ENCODE measurements around the gene MAST4.

Gene MAST4

GRCh38 chr5:66595756-66596635, at the start of gene MAST4:
Gene MAST4 (plus strand): TSS chr5:66596393. CDS start chr5:66596656, 263 bp downstream.
- DNase-seq = peak; percentile 86

GRCh38 chr5:66546541-66546940, 49.7 kb upstream of the MAST4 start:
- no peak for DNase-seq

DNA sequence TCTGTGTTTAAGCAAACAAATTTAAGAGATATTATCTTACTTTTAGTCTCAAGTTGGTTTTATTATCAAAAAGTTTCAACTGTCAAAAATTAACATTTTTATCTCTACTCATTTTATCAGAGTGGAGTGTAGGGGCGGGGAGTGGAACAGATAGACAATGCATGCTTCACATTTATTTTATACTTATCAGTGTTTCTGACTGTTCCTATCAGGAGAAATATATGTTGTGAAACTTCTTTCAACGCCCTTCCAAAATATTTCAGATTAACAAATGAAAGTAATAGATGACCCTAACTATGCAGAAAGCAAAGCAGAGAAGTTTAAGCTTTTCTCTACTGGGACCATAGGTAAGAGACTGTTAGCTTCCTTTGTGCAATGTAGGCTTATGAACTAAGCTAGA, 44.9 kb upstream of the MAST4 start:
- no peak for DNase-seq

DNA sequence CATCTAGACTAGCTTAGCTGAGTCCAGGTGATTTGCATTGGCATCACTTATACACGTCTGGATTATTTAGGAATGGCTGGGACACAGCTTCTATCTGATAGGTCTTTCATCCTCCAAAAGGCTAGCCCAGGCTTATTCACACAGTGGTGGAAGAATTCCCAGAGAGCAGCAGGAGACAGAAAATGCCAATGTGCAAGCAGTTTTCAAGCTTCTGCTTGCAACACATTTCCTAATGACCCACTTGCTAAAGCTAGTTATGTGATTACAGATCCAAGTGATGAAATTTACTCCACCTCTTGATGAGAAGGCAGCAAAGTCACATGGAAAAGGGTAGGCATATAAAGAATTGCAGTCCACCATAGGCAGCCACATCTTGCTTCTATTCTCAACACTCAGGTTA, 44.2 kb upstream of the MAST4 start:
- no peak for DNase-seq

DNA sequence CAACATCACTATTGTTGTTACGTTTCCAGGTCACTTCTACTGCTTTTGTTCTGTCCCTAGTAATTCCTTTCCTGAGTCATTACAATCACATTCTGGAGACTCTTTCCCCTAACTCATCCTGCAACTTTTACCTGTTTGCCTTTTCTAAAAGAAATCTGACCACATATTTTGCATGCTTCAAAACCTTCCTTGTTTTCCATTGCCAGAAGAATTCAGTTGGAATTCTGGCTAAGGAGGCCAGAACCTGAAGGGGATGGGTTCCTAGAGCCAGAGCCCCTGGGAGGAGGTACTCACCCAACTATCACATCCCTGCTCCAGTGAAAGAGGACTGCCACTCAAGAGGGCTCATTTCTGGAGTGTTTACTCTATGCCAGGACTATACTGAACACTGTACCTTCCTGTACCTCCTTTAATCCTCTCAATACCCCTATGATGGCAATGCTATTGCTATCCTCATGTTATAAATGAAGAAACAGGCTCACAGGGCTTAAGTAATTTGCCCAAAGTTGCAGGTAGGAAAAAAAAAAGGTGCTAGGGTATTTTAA, 42.8 kb upstream of the MAST4 start:
- no peak for DNase-seq

- DNase-seq = no peak
Measured at GRCh38 chr5:66553916-66554575, 42.1 kb upstream of the MAST4 start.

DNA sequence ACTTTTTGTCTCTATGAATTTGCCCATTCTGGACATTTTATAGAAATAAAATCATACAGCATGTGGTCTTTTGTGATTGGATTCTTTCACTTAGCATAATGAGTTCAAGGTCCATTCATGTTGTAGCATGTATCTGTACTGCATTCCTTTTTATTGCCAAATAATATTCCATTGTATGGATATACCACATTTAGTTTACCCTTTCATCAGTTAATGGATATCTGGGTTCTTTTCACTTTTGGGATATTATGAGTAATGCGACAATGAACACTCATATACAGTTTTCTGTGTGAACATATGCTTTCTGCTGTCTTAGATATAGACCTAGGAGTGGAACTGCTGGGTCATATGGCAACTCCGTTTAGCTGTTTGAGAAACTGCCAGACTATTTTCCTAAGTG, 41.3 kb upstream of the MAST4 start:
- DNase-seq = no peak

- DNase-seq = no peak
Measured at GRCh38 chr5:66558560-66558959, 37.6 kb upstream of the MAST4 start.

DNA sequence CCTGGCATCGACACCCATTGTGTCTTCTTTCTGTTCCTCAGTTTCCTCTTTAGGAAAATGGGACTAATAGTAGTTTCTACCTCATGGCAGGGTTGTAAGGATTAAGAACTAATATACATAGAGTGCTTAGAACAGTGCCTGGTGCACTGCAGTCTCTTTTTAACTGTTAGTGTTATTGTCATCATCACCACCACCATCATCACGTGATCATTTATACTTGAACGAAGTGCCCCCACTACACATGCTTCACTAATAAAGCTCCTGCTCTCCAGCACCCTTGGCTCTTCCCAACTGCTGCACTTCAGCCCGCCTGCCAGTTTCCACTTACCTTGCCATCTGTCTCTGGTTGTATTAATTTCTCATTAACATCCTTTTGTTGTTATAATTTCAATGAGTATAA, 35.8 kb upstream of the MAST4 start:
- DNase-seq = no peak

DNA sequence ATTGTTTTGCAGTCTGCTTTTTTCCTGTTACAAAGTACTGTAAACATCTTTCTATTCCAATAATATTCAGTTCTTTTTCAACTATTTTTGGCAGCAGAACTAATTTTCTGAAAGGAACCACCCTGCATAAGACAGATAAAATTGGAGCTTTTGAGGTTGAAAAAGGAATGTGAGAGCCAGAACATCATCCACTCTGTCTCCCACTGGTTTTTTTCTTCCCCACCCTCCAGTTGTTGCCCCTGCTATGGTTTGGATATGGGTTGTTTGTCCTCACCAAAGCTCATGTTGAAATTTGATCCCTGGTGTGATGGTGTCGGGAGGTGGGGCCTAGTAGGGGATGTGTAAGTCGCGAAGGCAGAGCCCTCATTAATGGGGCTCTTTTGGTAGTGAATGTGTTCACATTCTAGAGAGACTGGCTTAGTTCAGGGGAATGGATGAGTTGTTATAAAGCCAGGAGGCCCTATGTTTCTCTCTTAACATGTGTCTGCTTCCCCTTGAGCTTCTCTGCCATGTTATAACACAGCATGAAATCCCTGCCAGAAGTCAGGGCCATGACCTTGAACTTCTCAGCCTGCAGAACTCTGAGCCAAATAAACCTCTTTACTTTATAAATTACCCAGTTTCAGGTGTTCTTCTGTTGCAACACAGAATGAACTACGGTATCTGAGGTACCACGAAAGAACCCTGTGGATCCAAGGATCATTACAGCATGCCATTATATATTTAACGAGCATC, 34.8 kb upstream of the MAST4 start:
- no peak for DNase-seq

GRCh38 chr5:66565878-66566277, 30.3 kb upstream of the MAST4 start:
- DNase-seq = no peak

DNA sequence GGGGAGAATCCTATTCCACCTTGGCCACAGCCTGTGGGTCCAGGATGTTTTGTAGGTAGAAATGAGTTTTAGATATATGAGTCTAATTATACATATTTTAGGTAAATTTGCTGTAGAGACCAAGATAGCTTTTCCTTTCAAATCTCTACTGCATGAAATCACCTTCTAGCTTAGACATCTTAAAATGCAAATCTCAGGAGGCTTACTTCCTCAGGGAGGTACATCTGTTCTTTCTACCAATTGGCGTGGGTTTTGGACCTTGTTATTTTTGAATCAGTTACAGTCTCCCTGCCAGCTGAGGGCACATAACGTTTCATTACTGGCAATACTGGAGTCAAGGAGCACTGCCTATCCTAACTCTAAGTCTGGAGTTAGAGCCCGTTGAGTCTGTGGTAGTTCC, 28.7 kb upstream of the MAST4 start:
- no peak for DNase-seq

- DNase-seq = no peak
Measured at GRCh38 chr5:66570201-66570600, 26.0 kb upstream of the MAST4 start.

- DNase-seq = no peak
Measured at GRCh38 chr5:66573733-66574132, 22.5 kb upstream of the MAST4 start.

DNA sequence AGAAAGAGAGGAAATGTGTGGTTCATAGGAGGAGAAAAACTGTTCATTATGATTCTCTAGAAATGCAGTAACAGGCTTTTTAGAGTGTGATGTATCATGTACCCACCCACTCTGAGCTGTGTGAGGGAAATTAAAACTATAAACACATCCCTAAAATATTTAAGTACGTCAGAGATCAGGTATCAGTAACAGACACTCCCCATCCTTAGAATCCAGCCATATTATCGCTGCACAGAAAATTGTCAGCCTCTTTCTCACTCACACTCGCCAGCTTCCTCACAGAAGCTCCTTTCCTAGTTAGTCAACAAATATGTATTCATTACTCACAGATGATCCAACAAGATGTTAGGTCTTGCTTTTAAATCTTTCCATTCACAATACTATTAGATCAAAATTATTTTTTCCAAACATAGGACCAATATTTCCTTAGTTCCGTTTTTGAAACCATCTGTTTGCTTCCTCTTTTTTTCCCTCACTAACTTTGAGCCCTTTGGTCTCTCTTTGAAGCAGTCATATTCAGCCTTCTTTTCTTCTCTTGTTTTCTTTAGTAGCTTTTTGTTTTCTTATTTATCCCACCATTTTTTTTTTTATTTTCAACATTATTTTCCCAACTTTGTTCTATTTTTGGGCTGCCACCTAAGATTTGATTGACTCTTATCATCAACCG, 13.6 kb upstream of the MAST4 start:
- peak; percentile 65 for DNase-seq

DNA sequence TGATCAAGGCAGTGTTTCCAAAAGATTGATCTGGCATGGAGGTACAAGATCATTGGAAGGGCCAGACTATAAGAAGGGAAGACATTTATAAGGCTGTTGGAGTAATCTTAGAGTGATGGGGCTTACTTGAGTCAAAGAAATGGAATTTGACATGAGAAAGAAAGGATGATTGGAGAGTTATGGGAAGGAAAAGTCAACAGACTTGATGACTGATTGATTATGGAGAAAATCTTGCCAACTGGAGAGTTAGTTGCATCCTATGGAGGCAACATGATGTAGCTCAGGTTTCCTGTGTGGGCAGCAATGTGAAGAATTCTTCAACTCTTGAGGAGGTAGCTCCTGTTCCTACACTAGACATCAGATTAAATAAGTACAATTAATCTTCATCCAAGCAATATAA, 10.9 kb upstream of the MAST4 start:
- no peak for DNase-seq

GRCh38 chr5:66587771-66588170, 8.4 kb upstream of the MAST4 start:
- no peak for DNase-seq

- peak; percentile 47 for DNase-seq
Measured at GRCh38 chr5:66596636-66597182, 516 bp downstream of the MAST4 start.

- peak; percentile 77 for DNase-seq
Measured at GRCh38 chr5:66597183-66597757, 1.1 kb downstream of the MAST4 start.

DNA sequence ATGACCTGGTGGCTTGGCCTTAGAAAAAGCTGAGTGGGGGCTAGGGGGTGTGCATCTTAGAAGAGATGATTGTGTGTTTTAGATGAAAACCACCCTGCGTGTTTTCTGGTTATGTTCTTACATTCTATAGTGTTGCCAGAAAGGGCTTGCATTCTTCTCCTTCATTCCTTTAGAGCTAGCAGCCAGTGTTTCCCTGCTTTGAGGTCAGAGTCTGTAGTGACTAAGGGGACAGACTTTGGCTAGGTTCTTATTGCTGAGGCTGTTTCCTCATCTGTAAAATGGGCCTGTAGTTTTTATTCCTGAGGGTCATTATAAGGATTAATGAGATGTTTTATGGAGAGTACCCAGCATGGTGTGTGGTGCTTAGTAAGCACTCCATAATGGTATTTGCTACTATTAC, 6.4 kb downstream of the MAST4 start:
- no peak for DNase-seq

DNA sequence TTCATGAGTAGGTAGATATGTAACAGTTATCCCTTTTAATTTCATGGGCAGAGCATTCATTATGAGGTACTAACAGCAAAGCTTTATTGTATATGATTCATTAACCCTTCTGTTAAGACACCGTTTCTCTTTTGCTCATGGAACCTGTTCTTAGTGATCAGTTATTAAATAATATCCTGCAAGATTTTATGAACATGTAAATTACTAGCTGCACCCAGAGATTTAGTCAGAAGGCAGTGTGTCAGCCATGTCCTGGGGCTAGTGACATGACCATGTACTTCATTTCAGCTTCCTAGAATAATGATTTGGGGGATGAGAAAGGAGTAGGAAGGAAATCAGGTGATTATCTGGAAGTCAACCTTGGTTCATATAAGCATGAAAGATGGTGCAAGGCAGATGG, 7.0 kb downstream of the MAST4 start:
- no peak for DNase-seq

GRCh38 chr5:66603881-66604280, 7.7 kb downstream of the MAST4 start:
- no peak for DNase-seq
